Naive B cell (primary cell): ENCODE measurements around the gene BNC1. TPM values are rescaled to one million over a fixed set of nuclear protein-coding genes. Genes with fewer than 3 reads are reported as not detected.
"Not testable (repeated sequence)": the region's sequence is repeated elsewhere in the genome, so short reads cannot be mapped to it uniquely, and the experiment has no call there.

Experiments
- ATAC-seq, 2 donors: fragments of 150-1000 bp; cut with Tn5 transposase; 2 replicates each; pipeline ENCODE4 v1.10.0; 2021; ENCODE audit warnings: low read depth in 2 of 2, mild to moderate bottlenecking in 2 of 2, moderate library complexity in 2 of 2
- DNase-seq: peaks from one replicate; pipeline ENCODE4 v3.0.0; 2022
- H3K27ac Mint-ChIP-seq, 6 donors: one replicate each; pipeline ENCODE4 v1.8.0; 2020 to 2022; ENCODE audit warnings: mild to moderate bottlenecking in 6 of 6, mixed read lengths in 6 of 6, moderate library complexity in 5 of 6, inconsistent platforms in 2 of 6
- H3K27me3 Mint-ChIP-seq, 3 donors: one replicate each; pipeline ENCODE4 v1.8.0; 2021 to 2022; ENCODE audit warnings: mixed read lengths in 3 of 3, mild to moderate bottlenecking in 1 of 3
- H3K36me3 Mint-ChIP-seq, 2 donors: one replicate each; pipeline ENCODE4 v1.8.0; 2020 to 2022; ENCODE audit warnings: mixed read lengths in 2 of 2, inconsistent platforms in 1 of 2, mild to moderate bottlenecking in 1 of 2
- H3K4me1 Mint-ChIP-seq, 3 donors: one replicate each; pipeline ENCODE4 v1.8.0; 2020 to 2022; ENCODE audit warnings: mixed read lengths in 3 of 3, inconsistent platforms in 1 of 3, mild to moderate bottlenecking in 1 of 3, moderate library complexity in 1 of 3
- H3K4me3 Mint-ChIP-seq, 8 donors: one replicate each; pipeline ENCODE4 v1.8.0; 2020 to 2022; ENCODE audit warnings: mild to moderate bottlenecking in 8 of 8, mixed read lengths in 8 of 8, moderate library complexity in 8 of 8, inconsistent platforms in 2 of 8
- H3K9me3 Mint-ChIP-seq, 7 donors: one replicate each; pipeline ENCODE4 v1.8.0; 2020 to 2022; ENCODE audit warnings: mixed read lengths in 7 of 7, mild to moderate bottlenecking in 5 of 7, inconsistent platforms in 2 of 7, moderate library complexity in 1 of 7
- polyA plus RNA-seq, 6 donors: library from polyadenylated mRNA; unstranded; fragments of 300-500 nt; fragmentation: Illumina TruSeq; gene quantifications; one replicate each; pipeline ENCODE4 v1.2.3, GENCODE V29; 2021; ENCODE audit warnings: low read depth in 6 of 6

Gene BNC1
- polyA plus RNA-seq, 6 donors from 2014 or later: not detected

GRCh38 chr15:83262594-83263315 lies 21.7 kb downstream of the BNC1 start:
- no peak overlapping the region for H3K4me3 Mint-ChIP-seq
- ATAC-seq (no peak), DNase-seq (no peak)
- H3K36me3 Mint-ChIP-seq: no peaks in the 10 kb centered on the region
- H3K9me3 Mint-ChIP-seq: no peaks in the 10 kb centered on the region
- no peaks in the 10 kb centered on the region for H3K4me1 Mint-ChIP-seq
- no peak overlapping the region for H3K27ac Mint-ChIP-seq
- H3K27me3 Mint-ChIP-seq: peaks cover 41 to 49% (median 43%) of the 10 kb centered on the region in 3 donors

GRCh38 chr15:83262181-83262580 lies 22.3 kb downstream of the BNC1 start:
- H3K36me3 Mint-ChIP-seq, H3K27ac Mint-ChIP-seq, H3K4me1 Mint-ChIP-seq, H3K4me3 Mint-ChIP-seq, ATAC-seq, DNase-seq, H3K9me3 Mint-ChIP-seq: not testable (repeated sequence)
- peaks cover 42 to 48% (median 46%) of the 10 kb centered on the region in 3 donors for H3K27me3 Mint-ChIP-seq

GRCh38 chr15:83250781-83251180 lies 33.7 kb downstream of the BNC1 start:
- H3K4me3 Mint-ChIP-seq: no peak overlapping the region
- H3K27me3 Mint-ChIP-seq: peaks cover 48 to 63% (median 52%) of the 10 kb centered on the region in 3 donors
- no peaks in the 10 kb centered on the region for H3K4me1 Mint-ChIP-seq
- H3K36me3 Mint-ChIP-seq: no peaks in the 10 kb centered on the region
- peaks cover 0 to 6% (median under 1%) of the 10 kb centered on the region in 7 donors for H3K9me3 Mint-ChIP-seq
- ATAC-seq (no peak), DNase-seq (no peak)
- H3K27ac Mint-ChIP-seq: no peak overlapping the region

GRCh38 chr15:83249030-83249343 lies 35.5 kb downstream of the BNC1 start:
- Mint-ChIP-seq H3K4me3 (no peak overlapping the region), H3K27me3 (peaks cover 39 to 66% (median 41%) of the 10 kb centered on the region in 3 donors), H3K27ac (no peak overlapping the region), H3K9me3 (peaks cover 0 to 6% (median 4%) of the 10 kb centered on the region in 7 donors), H3K4me1 (no peaks in the 10 kb centered on the region), H3K36me3 (no peaks in the 10 kb centered on the region)
- ATAC-seq: no peak
- no peak for DNase-seq

- Mint-ChIP-seq H3K36me3 (no peaks in the 10 kb centered on the region), H3K4me3 (no peak overlapping the region), H3K4me1 (no peaks in the 10 kb centered on the region), H3K27ac (no peak overlapping the region), H3K27me3 (peaks cover 39 to 70% (median 41%) of the 10 kb centered on the region in 3 donors), H3K9me3 (peaks cover 0 to 6% (median 4%) of the 10 kb centered on the region in 7 donors)
- peak; percentile 12 for DNase-seq
- no peak for ATAC-seq
Measured at GRCh38 chr15:83248151-83249029, 36.1 kb downstream of the BNC1 start.

GRCh38 chr15:83243634-83244033 lies 40.8 kb downstream of the BNC1 start:
- Mint-ChIP-seq H3K36me3 (no peaks in the 10 kb centered on the region), H3K27me3 (peaks cover 21 to 40% (median 34%) of the 10 kb centered on the region in 3 donors), H3K4me3 (no peak overlapping the region), H3K9me3 (peaks cover 0 to 25% (median 11%) of the 10 kb centered on the region in 7 donors), H3K27ac (no peak overlapping the region), H3K4me1 (no peaks in the 10 kb centered on the region)
- DNase-seq: no peak
- no peak for ATAC-seq

- Mint-ChIP-seq H3K27me3 (peaks cover 9 to 17% (median 16%) of the 10 kb centered on the region in 3 donors), H3K27ac (no peak overlapping the region), H3K9me3 (peaks cover 0 to 4% (median 0%) of the 10 kb centered on the region in 7 donors), H3K4me3 (no peak overlapping the region), H3K36me3 (no peaks in the 10 kb centered on the region), H3K4me1 (no peaks in the 10 kb centered on the region)
- DNase-seq (no peak), ATAC-seq (no peak)
Measured at GRCh38 chr15:83230242-83230641, 54.2 kb downstream of the BNC1 start.

GRCh38 chr15:83225449-83225848 lies 59.0 kb downstream of the BNC1 start:
- H3K27me3 Mint-ChIP-seq: peaks cover 5 to 41% (median 17%) of the 10 kb centered on the region in 3 donors
- no peak overlapping the region for H3K4me3 Mint-ChIP-seq
- DNase-seq: no peak
- H3K27ac Mint-ChIP-seq: no peak overlapping the region
- no peaks in the 10 kb centered on the region for H3K4me1 Mint-ChIP-seq
- peaks cover 0 to 6% of the 10 kb centered on the region in 2 donors for H3K36me3 Mint-ChIP-seq
- ATAC-seq: no peak
- H3K9me3 Mint-ChIP-seq: peaks cover 0 to 10% (median 0%) of the 10 kb centered on the region in 7 donors

- H3K27ac Mint-ChIP-seq, H3K4me1 Mint-ChIP-seq, H3K36me3 Mint-ChIP-seq, DNase-seq, ATAC-seq, H3K4me3 Mint-ChIP-seq: not testable (repeated sequence)
- Mint-ChIP-seq H3K27me3 (peaks cover 18 to 60% (median 26%) of the 10 kb centered on the region in 3 donors), H3K9me3 (peaks cover 0 to 10% (median 0%) of the 10 kb centered on the region in 7 donors)
Measured at GRCh38 chr15:83221781-83222180, 62.7 kb downstream of the BNC1 start.

GRCh38 chr15:83219026-83219425 lies 65.4 kb downstream of the BNC1 start:
- Mint-ChIP-seq H3K4me3 (no peak overlapping the region), H3K27me3 (peaks cover 22 to 63% (median 28%) of the 10 kb centered on the region in 3 donors), H3K4me1 (no peaks in the 10 kb centered on the region), H3K36me3 (peaks cover 0 to 6% of the 10 kb centered on the region in 2 donors), H3K9me3 (peaks cover 0 to 19% (median 4%) of the 10 kb centered on the region in 7 donors), H3K27ac (no peak overlapping the region)
- no peak for DNase-seq
- ATAC-seq: no peak

GRCh38 chr15:83215306-83215705 lies 69.2 kb downstream of the BNC1 start:
- H3K27me3 Mint-ChIP-seq: peaks cover 23 to 45% (median 28%) of the 10 kb centered on the region in 3 donors
- no peak overlapping the region for H3K27ac Mint-ChIP-seq
- H3K9me3 Mint-ChIP-seq: peaks cover 0 to 9% (median 4%) of the 10 kb centered on the region in 7 donors
- DNase-seq (no peak), ATAC-seq (no peak)
- no peaks in the 10 kb centered on the region for H3K36me3 Mint-ChIP-seq
- H3K4me3 Mint-ChIP-seq: no peak overlapping the region
- no peaks in the 10 kb centered on the region for H3K4me1 Mint-ChIP-seq

GRCh38 chr15:83210619-83211018 lies 73.8 kb downstream of the BNC1 start:
- DNase-seq (no peak), ATAC-seq (no peak)
- H3K4me3 Mint-ChIP-seq: no peak overlapping the region
- H3K27ac Mint-ChIP-seq: no peak overlapping the region
- H3K4me1 Mint-ChIP-seq: peaks cover 6 to 8% (median 6%) of the 10 kb centered on the region in 3 donors
- peaks cover 0 to 6% (median 2%) of the 10 kb centered on the region in 7 donors for H3K9me3 Mint-ChIP-seq
- peaks cover 16 to 24% (median 21%) of the 10 kb centered on the region in 3 donors for H3K27me3 Mint-ChIP-seq
- no peaks in the 10 kb centered on the region for H3K36me3 Mint-ChIP-seq

GRCh38 chr15:83209333-83209732 lies 75.1 kb downstream of the BNC1 start:
- DNase-seq: no peak
- H3K27ac Mint-ChIP-seq: no peak overlapping the region
- peaks cover 8 to 28% (median 18%) of the 10 kb centered on the region in 3 donors for H3K27me3 Mint-ChIP-seq
- H3K36me3 Mint-ChIP-seq: no peaks in the 10 kb centered on the region
- peaks cover 6 to 8% (median 6%) of the 10 kb centered on the region in 3 donors for H3K4me1 Mint-ChIP-seq
- peaks cover 0 to 4% (median 0%) of the 10 kb centered on the region in 7 donors for H3K9me3 Mint-ChIP-seq
- no peak for ATAC-seq
- no peak overlapping the region for H3K4me3 Mint-ChIP-seq

GRCh38 chr15:83208367-83208661 lies 76.2 kb downstream of the BNC1 start:
- DNase-seq: no peak
- Mint-ChIP-seq H3K27me3 (peaks cover 8 to 30% (median 13%) of the 10 kb centered on the region in 3 donors), H3K4me1 (peaks cover 6 to 8% (median 6%) of the 10 kb centered on the region in 3 donors), H3K9me3 (peaks cover 0 to 4% (median 0%) of the 10 kb centered on the region in 7 donors), H3K27ac (peak overlapping the region in 2 of 6 donors; percentile 13), H3K4me3 (no peak overlapping the region), H3K36me3 (no peaks in the 10 kb centered on the region)
- ATAC-seq: peak in 1 of 2 donors; percentile 32
